OCI-LY3 (cell line): Measurements from ENCODE around the gene MPRIP.
"Not testable (repeated sequence)": the region's sequence is repeated elsewhere in the genome, so short reads cannot be mapped to it uniquely, and the experiment has no call there.

ENCODE experiments used
- H2AFZ ChIP-seq: fragments of 200-600, 300-600 bp; shearing (Covaris generic); 2 replicates; pipeline ENCODE4 v1.6.0; 2014; ENCODE audit warnings: antibody characterized with exemption, low read depth, low read length
- H3K27ac ChIP-seq: fragments of 200-600, 300-600 bp; sonication (generic); 2 replicates; pipeline ENCODE4 v1.5.1; 2014; ENCODE audit warnings: mild to moderate bottlenecking, low read length, moderate library complexity, mixed read lengths
- H3K27me3 ChIP-seq: fragments of 200-600, 300-600 bp; sonication (generic); 2 replicates; pipeline ENCODE4 v1.6.1; 2014; ENCODE audit warnings: low read depth, low read length, mixed read lengths
- H3K36me3 ChIP-seq: fragments of 200-600, 300-600 bp; sonication (generic); replicated peaks from 2 replicates; pipeline ENCODE3; 2014; ENCODE audit warnings: low read depth, low read length, mixed read lengths
- H3K4me1 ChIP-seq: fragments of 300-600, 200-600 bp; sonication (generic); 2 replicates; pipeline ENCODE4 v1.6.1; 2014; ENCODE audit warnings: low read length, mixed read lengths
- H3K4me2 ChIP-seq: fragments of 200-600, 300-600 bp; sonication (generic); 2 replicates; pipeline ENCODE4 v1.6.1; 2014; ENCODE audit warnings: low read length, mixed read lengths
- H3K4me3 ChIP-seq: fragments of 300-600, 200-600 bp; sonication (generic); 2 replicates; pipeline ENCODE4 v1.5.1; 2014; ENCODE audit warnings: antibody characterized with exemption, mild to moderate bottlenecking, low read length, moderate library complexity
- H3K79me2 ChIP-seq: fragments of 300-600, 200-600 bp; shearing (Covaris generic); 2 replicates; pipeline ENCODE4 v1.6.1; 2014; ENCODE audit warnings: mild to moderate bottlenecking, low read length, mixed read lengths
- H3K9ac ChIP-seq: fragments of 300-600, 200-600 bp; shearing (Covaris generic); 2 replicates; pipeline ENCODE4 v1.6.0; 2014; ENCODE audit warnings: mild to moderate bottlenecking, low read length, moderate library complexity
- H3K9me3 ChIP-seq: fragments of 200-600, 300-600 bp; shearing (Covaris generic); 2 replicates; pipeline ENCODE4 v1.6.1; 2014; ENCODE audit warnings: low read length, mixed read lengths; ENCODE audit not compliant: insufficient read depth
- H4K20me1 ChIP-seq: fragments of 200-600, 300-600 bp; sonication (generic); 2 replicates; pipeline ENCODE4 v1.6.1; 2016; ENCODE audit warnings: low read length, mixed read lengths; ENCODE audit not compliant: insufficient read depth
- EZH2phosphoT487 ChIP-seq: fragments of 200-600 bp; shearing (Covaris generic); IDR thresholded peaks from 2 replicates; pipeline ENCODE4 v1.6.1; 2018; ENCODE audit warnings: antibody characterized with exemption, mixed run types, low read depth
- TF ChIP-seq, protein P1 (sequence below): fragments of 200-600, 300-600 bp; sonication (generic); IDR thresholded peaks from 2 replicates; pipeline ENCODE4 v1.5.1; 2014; ENCODE audit warnings: antibody characterized with exemption, low read length, low read depth

Gene MPRIP, protein sequence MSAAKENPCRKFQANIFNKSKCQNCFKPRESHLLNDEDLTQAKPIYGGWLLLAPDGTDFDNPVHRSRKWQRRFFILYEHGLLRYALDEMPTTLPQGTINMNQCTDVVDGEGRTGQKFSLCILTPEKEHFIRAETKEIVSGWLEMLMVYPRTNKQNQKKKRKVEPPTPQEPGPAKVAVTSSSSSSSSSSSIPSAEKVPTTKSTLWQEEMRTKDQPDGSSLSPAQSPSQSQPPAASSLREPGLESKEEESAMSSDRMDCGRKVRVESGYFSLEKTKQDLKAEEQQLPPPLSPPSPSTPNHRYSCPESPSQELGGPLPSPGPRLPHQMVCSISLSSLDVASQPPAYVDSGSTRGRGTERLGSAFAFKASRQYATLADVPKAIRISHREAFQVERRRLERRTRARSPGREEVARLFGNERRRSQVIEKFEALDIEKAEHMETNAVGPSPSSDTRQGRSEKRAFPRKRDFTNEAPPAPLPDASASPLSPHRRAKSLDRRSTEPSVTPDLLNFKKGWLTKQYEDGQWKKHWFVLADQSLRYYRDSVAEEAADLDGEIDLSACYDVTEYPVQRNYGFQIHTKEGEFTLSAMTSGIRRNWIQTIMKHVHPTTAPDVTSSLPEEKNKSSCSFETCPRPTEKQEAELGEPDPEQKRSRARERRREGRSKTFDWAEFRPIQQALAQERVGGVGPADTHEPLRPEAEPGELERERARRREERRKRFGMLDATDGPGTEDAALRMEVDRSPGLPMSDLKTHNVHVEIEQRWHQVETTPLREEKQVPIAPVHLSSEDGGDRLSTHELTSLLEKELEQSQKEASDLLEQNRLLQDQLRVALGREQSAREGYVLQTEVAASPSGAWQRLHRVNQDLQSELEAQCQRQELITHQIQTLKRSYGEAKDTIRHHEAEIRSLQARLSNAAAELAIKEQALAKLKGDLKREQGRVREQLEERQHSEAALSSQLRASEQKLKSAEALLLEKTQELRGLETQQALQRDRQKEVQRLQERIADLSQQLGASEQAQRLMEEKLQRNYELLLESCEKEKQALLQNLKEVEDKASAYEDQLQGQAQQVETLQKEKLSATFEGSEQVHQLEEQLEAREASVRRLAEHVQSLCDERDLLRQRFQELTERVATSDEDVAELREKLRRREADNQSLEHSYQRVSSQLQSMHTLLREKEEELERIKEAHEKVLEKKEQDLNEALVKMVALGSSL (N-terminal part only)

DNA sequence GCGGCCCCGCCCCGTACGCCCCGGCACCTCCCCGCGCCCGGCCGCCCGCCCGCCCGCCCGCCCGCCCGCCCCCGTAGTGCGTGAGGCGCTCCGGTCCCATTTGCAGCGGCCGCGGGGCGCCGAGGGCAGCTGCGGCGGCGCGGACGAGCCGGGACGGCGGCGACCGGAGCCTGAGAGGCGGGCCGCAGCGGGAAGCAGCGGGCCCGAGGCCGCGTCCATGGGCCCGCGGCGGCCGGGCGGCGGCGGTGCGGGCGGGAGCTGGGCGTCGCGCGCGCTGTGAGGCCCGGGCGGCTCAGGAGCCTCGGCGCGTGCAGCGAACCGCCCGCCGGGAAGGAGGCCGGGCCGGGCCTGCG, at the start of gene MPRIP:
Gene MPRIP (plus strand): TSS at position 74 of the 353 bp plus-strand sequence. CDS start 392 bp downstream, outside the sequence.
- Histone ChIP-seq H3K4me2 (peak within 1 kb of the TSS; percentile 95), H3K79me2 (peaks cover 46% of the 10 kb centered on the region), H3K9me3 (no peaks in the 10 kb centered on the region), H3K4me1 (peaks cover 31% of the 10 kb centered on the region), H3K4me3 (peak within 1 kb of the TSS; percentile 97), H4K20me1 (peaks cover 24% of the 10 kb centered on the region), H3K27me3 (no peaks in the 10 kb centered on the region), H2AFZ (peak within 1 kb of the TSS; percentile 86), H3K9ac (peak within 1 kb of the TSS; percentile 69), H3K36me3 (peaks cover 6% of the 10 kb centered on the region), H3K27ac (no peak within 1 kb of the TSS)
- TF ChIP-seq, protein P1, sequence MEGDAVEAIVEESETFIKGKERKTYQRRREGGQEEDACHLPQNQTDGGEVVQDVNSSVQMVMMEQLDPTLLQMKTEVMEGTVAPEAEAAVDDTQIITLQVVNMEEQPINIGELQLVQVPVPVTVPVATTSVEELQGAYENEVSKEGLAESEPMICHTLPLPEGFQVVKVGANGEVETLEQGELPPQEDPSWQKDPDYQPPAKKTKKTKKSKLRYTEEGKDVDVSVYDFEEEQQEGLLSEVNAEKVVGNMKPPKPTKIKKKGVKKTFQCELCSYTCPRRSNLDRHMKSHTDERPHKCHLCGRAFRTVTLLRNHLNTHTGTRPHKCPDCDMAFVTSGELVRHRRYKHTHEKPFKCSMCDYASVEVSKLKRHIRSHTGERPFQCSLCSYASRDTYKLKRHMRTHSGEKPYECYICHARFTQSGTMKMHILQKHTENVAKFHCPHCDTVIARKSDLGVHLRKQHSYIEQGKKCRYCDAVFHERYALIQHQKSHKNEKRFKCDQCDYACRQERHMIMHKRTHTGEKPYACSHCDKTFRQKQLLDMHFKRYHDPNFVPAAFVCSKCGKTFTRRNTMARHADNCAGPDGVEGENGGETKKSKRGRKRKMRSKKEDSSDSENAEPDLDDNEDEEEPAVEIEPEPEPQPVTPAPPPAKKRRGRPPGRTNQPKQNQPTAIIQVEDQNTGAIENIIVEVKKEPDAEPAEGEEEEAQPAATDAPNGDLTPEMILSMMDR, result no peak
- TF ChIP-seq EZH2phosphoT487, result no peak

DNA sequence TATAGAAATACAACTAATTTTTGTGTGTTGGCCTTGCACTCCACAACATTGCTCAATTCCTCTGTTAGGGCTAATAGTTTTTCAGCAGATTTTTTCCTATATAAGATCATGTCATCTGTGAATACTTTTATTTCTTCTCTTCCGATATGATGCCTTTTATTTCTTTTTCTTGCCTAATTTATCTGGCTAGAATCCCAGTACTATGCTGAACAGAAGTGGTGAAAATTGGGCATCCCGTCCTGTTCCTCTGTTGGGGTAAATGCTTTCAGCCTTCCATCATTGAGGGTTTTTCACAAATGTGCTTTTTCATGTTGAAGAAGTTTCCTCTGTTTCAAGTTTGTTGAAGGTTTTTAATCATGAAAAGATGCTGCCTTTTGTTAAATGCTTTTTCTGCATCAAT, 47.6 kb upstream of the MPRIP start:
- TF ChIP-seq EZH2phosphoT487, result no peak
- TF ChIP-seq, protein P1, result no peak
- Histone ChIP-seq H3K9ac (no peak overlapping the region), H3K4me3 (no peak overlapping the region), H2AFZ (no peak overlapping the region), H3K4me1 (peaks cover 23% of the 10 kb centered on the region), H3K4me2 (no peak overlapping the region), H4K20me1 (no peaks in the 10 kb centered on the region), H3K27ac (no peak overlapping the region), H3K36me3 (no peaks in the 10 kb centered on the region), H3K79me2 (no peaks in the 10 kb centered on the region; the same call in 1 of the 2 replicates), H3K9me3 (no peaks in the 10 kb centered on the region), H3K27me3 (no peaks in the 10 kb centered on the region)

DNA sequence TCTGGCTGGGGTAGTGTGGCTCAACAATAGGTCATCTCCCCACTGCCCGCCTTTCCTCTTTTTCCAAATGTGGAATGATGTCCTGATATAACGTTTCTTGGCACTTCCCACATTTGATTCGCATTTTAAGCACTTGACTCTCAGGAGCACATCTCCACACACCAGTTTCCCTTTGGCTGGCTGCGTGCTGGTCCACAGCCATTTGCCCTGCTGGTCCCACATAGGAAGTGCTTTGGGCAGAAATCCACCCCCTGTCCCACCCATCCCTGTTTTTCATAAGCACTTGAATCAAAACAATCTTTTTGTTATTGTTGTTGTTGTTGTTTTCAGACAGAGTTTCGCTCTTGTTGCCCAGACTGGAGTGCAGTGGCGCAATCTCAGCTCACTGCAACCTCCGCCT, 46.3 kb upstream of the MPRIP start:
- H3K27me3 ChIP-seq, result no peaks in the 10 kb centered on the region
- no peaks in the 10 kb centered on the region for H3K9me3 ChIP-seq
- peaks cover 10% of the 10 kb centered on the region for H3K4me1 ChIP-seq
- H3K4me3 ChIP-seq, result no peak overlapping the region
- no peaks in the 10 kb centered on the region for H4K20me1 ChIP-seq
- H3K36me3 ChIP-seq, result no peaks in the 10 kb centered on the region
- TF ChIP-seq EZH2phosphoT487, result no peak
- TF ChIP-seq, protein P1, result no peak
- H3K9ac ChIP-seq, result no peak overlapping the region
- no peak overlapping the region for H2AFZ ChIP-seq
- H3K27ac ChIP-seq, result no peak overlapping the region
- no peak overlapping the region for H3K4me2 ChIP-seq
- H3K79me2 ChIP-seq, result no peaks in the 10 kb centered on the region; the same call in 1 of the 2 replicates

DNA sequence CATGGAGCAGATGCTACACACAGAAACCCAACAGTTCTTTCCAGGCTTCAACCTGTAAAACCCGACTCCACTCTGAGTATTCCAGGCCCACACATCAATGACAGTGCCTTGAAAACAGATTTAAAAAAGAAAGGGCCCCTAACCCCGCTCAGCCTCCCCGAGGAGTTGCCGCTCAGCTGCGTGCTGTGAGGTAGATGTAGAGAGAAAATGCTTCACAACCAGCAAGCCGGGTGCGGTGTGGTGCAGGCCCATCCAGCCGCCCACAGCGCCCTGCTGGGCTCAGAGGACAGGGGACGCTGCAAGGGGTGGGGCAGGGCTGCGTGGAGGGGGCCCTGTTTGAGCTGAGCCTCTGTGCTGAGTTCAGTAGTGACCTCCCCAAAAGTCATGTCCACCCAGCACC, 45.5 kb upstream of the MPRIP start:
- not testable (repeated sequence) for H4K20me1 ChIP-seq, H3K36me3 ChIP-seq, H3K4me3 ChIP-seq, H3K4me1 ChIP-seq, H3K79me2 ChIP-seq, H3K9ac ChIP-seq, H3K27ac ChIP-seq, H2AFZ ChIP-seq, H3K27me3 ChIP-seq, H3K4me2 ChIP-seq, H3K9me3 ChIP-seq
